ENCODE data around the gene ZC3H18.

GRCh38 chr16:88576307-88576706, 6.1 kb downstream of the ZC3H18 start:
- TF ChIP-seq ZNF384 (IDR thresholded peaks at IDR 0.05), result no peak
- TF ChIP-seq ELF4 (IDR thresholded peaks at IDR 0.05), result no peak
- no peak for TF ChIP-seq FOXM1 (IDR thresholded peaks at IDR 0.05; ENCODE audit: borderline replicate concordance)
- no peak for TF ChIP-seq NFRKB (IDR thresholded peaks at IDR 0.05)
- no peak for TF ChIP-seq BHLHE40 (IDR thresholded peaks at IDR 0.05; ENCODE audit: borderline replicate concordance)
- TF ChIP-seq SUZ12 (IDR thresholded peaks at IDR 0.05), result no peak
- no peak for TF ChIP-seq HDGF (IDR thresholded peaks at IDR 0.05; ENCODE audit: borderline replicate concordance)
- no peak for TF ChIP-seq FOXA1 (IDR thresholded peaks at IDR 0.05)
- no peak for TF ChIP-seq L3MBTL2 (conservative IDR thresholded peaks at IDR 0.05)
- TF ChIP-seq TARDBP (IDR thresholded peaks at IDR 0.05), result no peak
- no peak for TF ChIP-seq SP1 (IDR thresholded peaks at IDR 0.05)

All from HEK293T (cell line).